Karpas-422 (cell line): ENCODE results near the gene CDK5R2. TPM values are rescaled to one million over a fixed set of nuclear protein-coding genes. Genes with fewer than 3 reads are reported as not detected.

ENCODE experiments used
- small RNA-seq: library from RNA; depleted of rRNA; stranded (forward); fragments of <200 nt; gene quantifications from one replicate; pipeline ENCODE3, GENCODE V24; 2014
- total RNA-seq: library from RNA; depleted of rRNA; stranded (reverse); fragments of >200 nt; shearing (Covaris generic); gene quantifications from 2 replicates; pipeline ENCODE4 v1.2.3, GENCODE V29; 2014; ENCODE audit warnings: low replicate concordance; rRNA removed

Gene CDK5R2
- total RNA-seq, 1 experiment from 2014 or later: not detected

Small RNAs within 50 kb of the gene (small RNA-seq; reads per million reads assigned to genes)
- 0.87 reads per million, percentile 25 among the genes with 10 or more reads in this experiment for gene MIR375
- not detected for gene RNU6-642P

Other genes with a start within 250 kb of the CDK5R2 start
- 37.2 and 52.1 TPM in 2 replicates for gene TTLL4, start 248.8 kb upstream of the CDK5R2 start, total RNA-seq
- 0.29 TPM in 1 of 2 replicates, not detected in the other for gene CYP27A1, start 177.5 kb upstream of the CDK5R2 start, total RNA-seq
- gene PRKAG3, start 127.9 kb upstream of the CDK5R2 start, total RNA-seq: not detected in 2 replicates
- 7.8 and 7.9 TPM in 2 replicates for gene WNT6, start 99.9 kb upstream of the CDK5R2 start, total RNA-seq
- 2.9 and 3.8 TPM in 2 replicates for gene WNT10A, start 78.8 kb upstream of the CDK5R2 start, total RNA-seq
- gene FEV, start 25.5 kb downstream of the CDK5R2 start, total RNA-seq: not detected in 2 replicates
- gene CRYBA2, start 33.8 kb downstream of the CDK5R2 start, total RNA-seq: not detected in 2 replicates
- gene CFAP65, start 81.8 kb downstream of the CDK5R2 start, total RNA-seq: 0.11 TPM in 1 of 2 replicates, not detected in the other
- gene IHH, start 101.3 kb downstream of the CDK5R2 start, total RNA-seq: not detected in 2 replicates
- 10.4 and 21.5 TPM in 2 replicates for gene NHEJ1, start 201.1 kb downstream of the CDK5R2 start, total RNA-seq
- gene SLC23A3, start 210.4 kb downstream of the CDK5R2 start, total RNA-seq: 2.7 and 3.5 TPM in 2 replicates
- 38.7 and 64.8 TPM in 2 replicates for gene CNPPD1, start 217.3 kb downstream of the CDK5R2 start, total RNA-seq
- gene RETREG2, start 218.6 kb downstream of the CDK5R2 start, total RNA-seq: 61.1 and 93.8 TPM in 2 replicates
- 28.0 and 37.6 TPM in 2 replicates for gene ZFAND2B, start 247.1 kb downstream of the CDK5R2 start, total RNA-seq